H9 (cell line): ENCODE results near the gene TRIM44. TPM values are rescaled to one million over a fixed set of nuclear protein-coding genes. Genes with fewer than 3 reads are reported as not detected.

ENCODE experiments used
- DNase-seq: peaks from one replicate; pipeline ENCODE4 v3.0.0-alpha.2; 2017
- H2AFZ ChIP-seq: one replicate; pipeline ENCODE4 v1.6.1; 2013; ENCODE audit warnings: mild to moderate bottlenecking, low read length, control low read depth, moderate library complexity
- H2AK5ac ChIP-seq: 2 replicates; pipeline ENCODE4 v1.6.1; 2013; ENCODE audit warnings: low read length, control low read depth, mixed read lengths; ENCODE audit not compliant: insufficient read length
- H2BK120ac ChIP-seq: one replicate; pipeline ENCODE4 v1.6.1; 2013; ENCODE audit warnings: low read depth, mild to moderate bottlenecking, low read length, control low read depth, inconsistent platforms; ENCODE audit not compliant: poor library complexity, severe bottlenecking
- H2BK12ac ChIP-seq: 2 replicates; pipeline ENCODE4 v1.6.1; 2013; ENCODE audit warnings: low read length, control low read depth, mixed read lengths, low read depth; ENCODE audit not compliant: insufficient read length
- H2BK15ac ChIP-seq: 2 replicates; pipeline ENCODE4 v1.6.1; 2013; ENCODE audit warnings: low read depth, low read length, control low read depth
- H2BK20ac ChIP-seq: one replicate; pipeline ENCODE4 v1.6.1; 2013; ENCODE audit warnings: low read depth, mild to moderate bottlenecking, low read length, control low read depth, inconsistent platforms; ENCODE audit not compliant: poor library complexity, severe bottlenecking
- H2BK5ac ChIP-seq: 2 replicates; pipeline ENCODE4 v1.6.1; 2013; ENCODE audit warnings: low read length, control low read depth, mixed read lengths; ENCODE audit not compliant: insufficient read length
- H3K14ac ChIP-seq: 2 replicates; pipeline ENCODE4 v1.6.1; 2013; ENCODE audit warnings: low read length, control low read depth; ENCODE audit not compliant: insufficient read depth
- H3K18ac ChIP-seq: 2 replicates; pipeline ENCODE4 v1.6.1; 2013; ENCODE audit warnings: low read depth, mild to moderate bottlenecking, mixed read lengths, low read length, control low read depth; ENCODE audit not compliant: insufficient read length
- H3K23ac ChIP-seq: 2 replicates; pipeline ENCODE4 v1.6.1; 2013; ENCODE audit warnings: low read length, control low read depth, mixed read lengths, low read depth; ENCODE audit not compliant: insufficient read length
- H3K23me2 ChIP-seq: 2 replicates; pipeline ENCODE4 v1.6.1; 2013; ENCODE audit warnings: low read depth, mild to moderate bottlenecking, mixed read lengths, low read length, control low read depth; ENCODE audit not compliant: insufficient read length, poor library complexity, severe bottlenecking
- H3K27ac ChIP-seq: 2 replicates; pipeline ENCODE4 v1.5.1; 2013; ENCODE audit warnings: low read length, control low read depth, mixed read lengths, low read depth; ENCODE audit not compliant: insufficient read length
- H3K27me3 ChIP-seq: 2 replicates; pipeline ENCODE4 v1.6.1; 2013; ENCODE audit warnings: low read length, control low read depth, inconsistent platforms; ENCODE audit not compliant: insufficient read depth
- H3K4ac ChIP-seq: 2 replicates; pipeline ENCODE4 v1.6.1; 2013; ENCODE audit warnings: low read depth, mild to moderate bottlenecking, control low read depth, inconsistent platforms, low read length, moderate library complexity
- H3K4me1 ChIP-seq: 2 replicates; pipeline ENCODE4 v1.6.1; 2013; ENCODE audit warnings: low read length, control low read depth, inconsistent platforms; ENCODE audit not compliant: insufficient read depth
- H3K4me2 ChIP-seq: 2 replicates; pipeline ENCODE4 v1.6.1; 2013; ENCODE audit warnings: low read length, control low read depth, mixed read lengths; ENCODE audit not compliant: insufficient read length, insufficient read depth
- H3K56ac ChIP-seq: 2 replicates; pipeline ENCODE4 v1.6.1; 2013; ENCODE audit warnings: low read depth, mild to moderate bottlenecking, mixed read lengths, low read length, control low read depth; ENCODE audit not compliant: insufficient read length
- H3K79me1 ChIP-seq: 2 replicates; pipeline ENCODE4 v1.6.1; 2013; ENCODE audit warnings: low read depth, mild to moderate bottlenecking, moderate library complexity, low read length, control low read depth, inconsistent platforms; ENCODE audit not compliant: insufficient read depth, poor library complexity, severe bottlenecking
- H3K79me2 ChIP-seq: 2 replicates; pipeline ENCODE4 v1.6.1; 2013; ENCODE audit warnings: low read length, control low read depth, inconsistent platforms; ENCODE audit not compliant: insufficient read depth
- H3K9ac ChIP-seq: 2 replicates; pipeline ENCODE4 v1.6.1; 2013; ENCODE audit warnings: low read length, control low read depth, mixed read lengths; ENCODE audit not compliant: insufficient read length; ENCODE audit errors: extremely low read depth
- H3K9me3 ChIP-seq: one replicate; pipeline ENCODE4 v1.6.1; 2013; ENCODE audit warnings: low read depth, low read length, inconsistent platforms; ENCODE audit not compliant: control insufficient read depth
- H3T11ph ChIP-seq: one replicate; pipeline ENCODE4 v1.6.1; 2013; ENCODE audit warnings: mild to moderate bottlenecking, low read length, control low read depth, inconsistent platforms
- H4K20me1 ChIP-seq: one replicate; pipeline ENCODE4 v1.6.1; 2013; ENCODE audit not compliant: control insufficient read depth, insufficient read length, insufficient read depth
- H4K5ac ChIP-seq: 2 replicates; pipeline ENCODE4 v1.6.1; 2013; ENCODE audit warnings: low read depth, mild to moderate bottlenecking, mixed read lengths, low read length, control low read depth; ENCODE audit not compliant: insufficient read length
- H4K8ac ChIP-seq: replicated peaks from 2 replicates; pipeline ENCODE4 v1.6.1; 2013; ENCODE audit warnings: low read length, control low read depth, mixed read lengths, low read depth; ENCODE audit not compliant: insufficient read length
- H4K91ac ChIP-seq: 2 replicates; pipeline ENCODE4 v1.6.1; 2013; ENCODE audit warnings: low read depth, mild to moderate bottlenecking, moderate library complexity, mixed read lengths, low read length, control low read depth; ENCODE audit not compliant: insufficient read length
- H3K27ac Mint-ChIP-seq, 3 experiments: 2 replicates in 2 of 3; 3 replicates in 1 of 3; pipeline ENCODE4 v1.8.0; 2020 to 2021; ENCODE audit warnings: mixed read lengths in 3 of 3, mild to moderate bottlenecking in 1 of 3, moderate library complexity in 1 of 3
- H3K27me3 Mint-ChIP-seq: 2 replicates; pipeline ENCODE4 v1.8.0; 2021; ENCODE audit warnings: low read depth, mild to moderate bottlenecking, moderate library complexity, mixed read lengths
- H3K36me3 Mint-ChIP-seq, 3 experiments: 2 replicates in 2 of 3; 3 replicates in 1 of 3; pipeline ENCODE4 v1.8.0; 2020 to 2021; ENCODE audit warnings: low read depth in 3 of 3, mixed read lengths in 3 of 3; ENCODE audit not compliant: insufficient read depth in 1 of 3
- H3K4me1 Mint-ChIP-seq, 2 experiments: 2 replicates each; pipeline ENCODE4 v1.8.0; 2020; ENCODE audit warnings: mixed read lengths in 2 of 2
- H3K4me3 Mint-ChIP-seq, 2 experiments: 2 replicates in 1 of 2; 3 replicates in 1 of 2; pipeline ENCODE4 v1.8.0; 2020 to 2021; ENCODE audit warnings: mild to moderate bottlenecking in 2 of 2, mixed read lengths in 2 of 2, moderate library complexity in 1 of 2
- H3K9me3 Mint-ChIP-seq, 2 experiments: 2 replicates in 1 of 2; 3 replicates in 1 of 2; pipeline ENCODE4 v1.8.0; 2020; ENCODE audit warnings: mild to moderate bottlenecking in 2 of 2, mixed read lengths in 2 of 2, moderate library complexity in 1 of 2
- CTCF ChIP-seq: fragments of 200-600 bp; sonication (generic); conservative IDR thresholded peaks from 3 replicates; pipeline ENCODE4 v1.8.0; 2021; ENCODE audit warnings: antibody characterized with exemption, mild to moderate bottlenecking
- WGBS: extraction: QIAGEN DNeasy Blood & Tissue Kit; methylation state at CpG from one replicate; pipeline ENCODE4 v1.1.7; 2013; ENCODE audit warnings: missing lambda C conversion rate, low lambda C conversion rate, mixed read lengths; ENCODE audit not compliant: insufficient read length; ENCODE audit errors: extremely low coverage; 5-methylcytosine and 5-hydroxymethylcytosine counted together
- total RNA-seq: library from RNA; stranded (reverse); gene quantifications from 2 replicates; pipeline ENCODE4 v1.2.1, GENCODE V29; 2021

The TRIM44 gene
- total RNA-seq, 1 experiment from 2014 or later = 37.7 TPM

GRCh38 chr11:35823742-35824298, 161.2 kb downstream of the TRIM44 start:
- Mint-ChIP-seq H3K9me3 (no peaks in the 10 kb centered on the region), H3K4me1 (peaks cover 7 to 14% of the 10 kb centered on the region in 2 experiments; a peak in 3 of 4 replicates), H3K36me3 (no peaks in the 10 kb centered on the region), H3K4me3 (no peak overlapping the region), H3K27ac (no peak overlapping the region), H3K27me3 (peaks cover 11% of the 10 kb centered on the region)
- Histone ChIP-seq H3K27ac (no peak overlapping the region), H3K23me2 (peaks cover 2% of the 10 kb centered on the region), H3K4ac (no peak overlapping the region), H4K8ac (no peak overlapping the region), H3K27me3 (no peaks in the 10 kb centered on the region), H3K79me2 (no peaks in the 10 kb centered on the region), H3K4me2 (no peak overlapping the region), H3K18ac (no peak overlapping the region), H3K4me1 (0 out of 2 replicates have a peak, but pooled peaks cover 2% of the 10 kb centered on the region), H2AFZ (no peak overlapping the region), H3K23ac (no peak overlapping the region), H4K20me1 (no peaks in the 10 kb centered on the region), H2AK5ac (no peak overlapping the region), H2BK120ac (no peak overlapping the region), H2BK5ac (no peak overlapping the region), H3K56ac (no peak overlapping the region), H2BK15ac (no peak overlapping the region), H3T11ph (no peak overlapping the region), H2BK20ac (no peak overlapping the region), H4K91ac (no peak overlapping the region), H3K14ac (no peak overlapping the region), H4K5ac (no peak overlapping the region), H3K9ac (no peak overlapping the region), H2BK12ac (no peak overlapping the region), H3K9me3 (no peaks in the 10 kb centered on the region), H3K79me1 (no peaks in the 10 kb centered on the region)
- no peak for DNase-seq
- WGBS = no CpG with 5 or more reads among the region's 10 CpGs
- no peak for TF ChIP-seq CTCF
